H7 (cell line): ENCODE data around the gene PLEKHG1. TPM values are rescaled to one million over a fixed set of nuclear protein-coding genes. Genes with fewer than 3 reads are reported as not detected.

Experiments used
- DNase-seq: peaks from one replicate; pipeline ENCODE4 v3.0.0; 2012
- H3K27me3 ChIP-seq: 2 replicates; pipeline ENCODE4 v1.6.0; 2011; ENCODE audit warnings: mild to moderate bottlenecking, low read length; ENCODE audit not compliant: control insufficient read depth, insufficient read depth
- H3K36me3 ChIP-seq: replicated peaks from 2 replicates; pipeline ENCODE4 v1.5.1; 2011; ENCODE audit warnings: low read length; ENCODE audit not compliant: control insufficient read depth, insufficient read depth
- H3K4me3 ChIP-seq: 2 replicates; pipeline ENCODE4 v1.5.1; 2011; ENCODE audit warnings: low read depth, mild to moderate bottlenecking, control low read depth, low read length, moderate library complexity; ENCODE audit not compliant: insufficient read depth
- total RNA-seq: library from RNA; depleted of rRNA; stranded (reverse); fragments of >200 nt; shearing (Covaris generic); gene quantifications from 2 replicates; pipeline ENCODE4 v1.2.3, GENCODE V29; 2014

PLEKHG1 gene
- total RNA-seq, 1 experiment from 2014 or later, result 0.45 TPM

DNA sequence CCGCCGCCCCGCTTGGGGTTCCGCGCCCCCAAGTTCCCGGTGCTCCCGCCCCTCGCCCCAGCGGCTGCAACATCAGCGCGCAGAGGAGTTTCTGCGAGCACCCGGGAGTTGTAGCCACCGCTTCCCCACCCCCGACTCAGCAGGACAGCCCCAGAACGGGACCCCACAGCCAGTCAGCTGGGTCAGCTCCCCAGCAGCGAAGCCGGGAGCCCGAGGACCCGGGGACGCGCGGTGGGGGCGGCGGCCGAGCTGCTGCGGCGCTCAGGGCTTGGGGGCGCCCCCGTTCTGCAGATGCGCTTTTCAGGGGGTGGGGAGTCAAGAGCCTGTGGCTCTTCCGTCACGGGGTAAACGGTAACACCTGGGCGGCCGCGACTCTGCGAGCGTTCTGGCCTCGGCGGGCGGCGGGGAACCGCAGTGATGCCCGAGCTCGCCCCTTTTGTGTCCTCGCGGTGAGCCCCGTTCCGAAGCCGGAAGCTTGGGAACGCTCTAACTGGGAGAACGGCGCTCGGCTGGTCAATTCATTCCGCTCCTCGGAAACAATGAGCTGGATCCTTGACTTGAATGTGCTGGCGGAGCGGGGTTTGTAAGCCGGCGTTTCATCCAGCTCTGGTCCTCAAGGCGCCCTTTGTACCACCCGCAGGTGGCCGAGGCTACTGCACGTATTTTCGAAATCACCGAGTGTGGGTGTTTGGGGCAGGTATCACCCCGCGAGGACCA is 774 bp downstream of the PLEKHG1 start:
- Histone ChIP-seq H3K36me3 (no peaks in the 10 kb centered on the region), H3K4me3 (peak overlapping the region; percentile 63), H3K27me3 (peaks cover 46% of the 10 kb centered on the region)
- DNase-seq, result peak; percentile 86

GRCh38 chr6:150601439-150601838 is 1.8 kb downstream of the PLEKHG1 start:
- H3K4me3 ChIP-seq, result no peak overlapping the region
- H3K27me3 ChIP-seq, result peaks cover 46% of the 10 kb centered on the region

GRCh38 chr6:150603176-150603575 is 3.5 kb downstream of the PLEKHG1 start:
- Histone ChIP-seq H3K36me3 (no peaks in the 10 kb centered on the region), H3K27me3 (peaks cover 42% of the 10 kb centered on the region), H3K4me3 (no peak overlapping the region)
- no peak for DNase-seq

More at GRCh38 chr6:150601439-150601838, 1.8 kb downstream of the PLEKHG1 start:
- no peaks in the 10 kb centered on the region for H3K36me3 ChIP-seq
- DNase-seq, result no peak

DNA sequence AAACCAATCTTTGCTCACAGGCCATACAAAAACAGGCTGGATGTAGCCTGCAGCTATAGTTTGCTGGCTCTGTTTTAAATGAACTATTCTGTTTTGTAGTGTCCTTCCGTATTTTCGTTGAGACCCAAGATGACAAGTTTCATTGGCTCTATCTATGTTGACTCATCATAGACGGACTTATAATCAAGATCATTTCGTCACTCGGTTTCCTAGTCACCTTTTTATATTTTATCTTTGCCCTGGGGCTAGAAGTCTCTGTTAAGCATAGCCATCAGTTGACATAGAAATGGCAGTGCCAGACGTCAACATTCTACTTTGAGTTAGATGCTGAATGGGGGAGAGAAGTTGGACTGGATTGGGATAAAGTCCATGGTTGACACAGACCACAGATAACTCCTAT is 4.8 kb downstream of the PLEKHG1 start:
- H3K27me3 ChIP-seq, result peaks cover 29% of the 10 kb centered on the region

GRCh38 chr6:150605333-150605732 is 5.6 kb downstream of the PLEKHG1 start:
- DNase-seq, result no peak
- no peaks in the 10 kb centered on the region for H3K36me3 ChIP-seq
- H3K27me3 ChIP-seq, result peaks cover 25% of the 10 kb centered on the region
- H3K4me3 ChIP-seq, result no peak overlapping the region

More for the DNA sequence above, 4.8 kb downstream of the PLEKHG1 start:
- H3K4me3 ChIP-seq, result no peak overlapping the region
- no peak for DNase-seq
- H3K36me3 ChIP-seq, result no peaks in the 10 kb centered on the region

- Histone ChIP-seq H3K36me3 (no peaks in the 10 kb centered on the region), H3K4me3 (no peak overlapping the region), H3K27me3 (peaks cover 17% of the 10 kb centered on the region)
- DNase-seq, result no peak
Observed at GRCh38 chr6:150606168-150606591, 6.5 kb downstream of the PLEKHG1 start.

DNA sequence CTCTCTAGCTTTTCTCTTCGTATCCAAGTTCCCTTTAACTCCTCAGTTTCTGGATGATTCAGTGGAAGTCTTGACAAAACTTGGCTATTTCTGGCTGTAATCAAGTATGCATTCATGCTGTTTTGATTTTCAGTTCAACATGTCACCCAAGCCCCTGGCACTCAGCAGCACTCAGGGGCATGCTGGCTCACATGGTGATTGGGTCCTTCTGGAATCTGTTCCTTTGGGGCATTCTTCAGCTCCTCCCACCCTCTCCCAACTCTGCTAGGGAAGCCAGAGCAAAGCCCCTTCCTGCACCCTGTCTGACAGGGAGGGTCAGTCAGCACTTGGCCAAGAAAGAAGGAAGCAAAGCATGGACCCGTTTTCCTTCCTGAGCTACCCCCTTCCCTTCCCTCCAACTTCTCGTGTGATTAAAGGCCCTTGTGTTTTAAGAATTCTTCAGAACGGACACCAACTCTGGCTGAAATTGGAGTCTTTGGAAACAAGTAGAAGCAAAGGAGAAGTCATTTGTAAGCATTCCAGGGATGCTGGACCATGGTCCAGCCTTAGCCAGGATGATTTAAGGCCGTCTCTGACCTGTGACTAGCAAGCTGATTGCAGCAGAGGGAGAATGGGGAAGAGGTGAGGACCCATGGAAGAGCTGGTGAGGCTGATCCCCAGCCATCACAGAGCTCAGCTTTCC is 7.1 kb downstream of the PLEKHG1 start:
- H3K27me3 ChIP-seq, result peaks cover 11% of the 10 kb centered on the region

DNA sequence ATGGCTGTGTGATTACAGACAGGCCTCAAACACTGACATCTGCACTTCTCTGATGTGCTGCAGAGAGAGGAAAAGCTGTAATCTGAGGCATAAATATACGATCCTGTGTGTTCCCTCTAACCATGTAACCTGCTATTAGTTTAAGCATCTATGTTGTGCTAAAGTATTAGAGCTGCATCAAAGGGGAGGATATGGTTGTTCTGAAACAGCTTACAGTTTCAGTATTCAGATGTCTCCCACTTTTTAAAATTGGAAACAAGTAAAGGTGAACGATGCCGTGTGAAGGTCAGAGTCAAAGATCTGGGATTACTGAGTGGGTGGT is 7.6 kb downstream of the PLEKHG1 start:
- H3K4me3 ChIP-seq, result no peak overlapping the region
- DNase-seq, result no peak
- H3K36me3 ChIP-seq, result no peaks in the 10 kb centered on the region
- peaks cover 6% of the 10 kb centered on the region for H3K27me3 ChIP-seq

More for the DNA sequence above, 7.1 kb downstream of the PLEKHG1 start:
- no peak overlapping the region for H3K4me3 ChIP-seq
- DNase-seq, result no peak
- H3K36me3 ChIP-seq, result no peaks in the 10 kb centered on the region

- no peaks in the 10 kb centered on the region; the same call in 1 of the 2 replicates for H3K27me3 ChIP-seq
- H3K36me3 ChIP-seq, result no peaks in the 10 kb centered on the region
- H3K4me3 ChIP-seq, result no peak overlapping the region
- no peak for DNase-seq
Observed at GRCh38 chr6:150610584-150610983, 10.9 kb downstream of the PLEKHG1 start.

- no peak overlapping the region for H3K4me3 ChIP-seq
- H3K27me3 ChIP-seq, result no peaks in the 10 kb centered on the region; the same call in 1 of the 2 replicates
- no peaks in the 10 kb centered on the region for H3K36me3 ChIP-seq
- DNase-seq, result no peak
Observed at GRCh38 chr6:150613269-150613668, 13.6 kb downstream of the PLEKHG1 start.

- no peak for DNase-seq
- Histone ChIP-seq H3K36me3 (no peaks in the 10 kb centered on the region), H3K27me3 (no peaks in the 10 kb centered on the region; the same call in 1 of the 2 replicates), H3K4me3 (no peak overlapping the region)
Observed at GRCh38 chr6:150615967-150616366, 16.3 kb downstream of the PLEKHG1 start.

DNA sequence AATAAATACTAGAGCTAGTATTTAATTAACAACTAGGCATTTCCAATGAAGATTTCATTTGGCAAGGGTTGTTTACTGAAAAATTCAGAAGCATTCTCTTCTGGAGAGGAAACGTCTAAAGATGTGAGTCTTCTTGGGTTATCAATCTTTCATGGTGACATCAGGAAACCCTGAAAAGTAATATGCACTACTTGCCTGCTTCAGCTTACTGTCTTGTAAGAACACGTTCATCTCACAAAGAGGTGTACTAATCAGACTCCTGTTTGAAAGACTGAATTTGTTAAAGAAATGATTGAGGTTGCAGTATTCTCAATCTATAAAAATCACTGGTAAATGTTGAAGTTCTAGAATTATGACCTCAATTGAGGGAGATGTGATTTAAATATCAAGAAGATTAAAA is 16.9 kb downstream of the PLEKHG1 start:
- H3K4me3 ChIP-seq, result no peak overlapping the region
- H3K36me3 ChIP-seq, result no peaks in the 10 kb centered on the region
- H3K27me3 ChIP-seq, result no peaks in the 10 kb centered on the region; the same call in 1 of the 2 replicates
- no peak for DNase-seq

DNA sequence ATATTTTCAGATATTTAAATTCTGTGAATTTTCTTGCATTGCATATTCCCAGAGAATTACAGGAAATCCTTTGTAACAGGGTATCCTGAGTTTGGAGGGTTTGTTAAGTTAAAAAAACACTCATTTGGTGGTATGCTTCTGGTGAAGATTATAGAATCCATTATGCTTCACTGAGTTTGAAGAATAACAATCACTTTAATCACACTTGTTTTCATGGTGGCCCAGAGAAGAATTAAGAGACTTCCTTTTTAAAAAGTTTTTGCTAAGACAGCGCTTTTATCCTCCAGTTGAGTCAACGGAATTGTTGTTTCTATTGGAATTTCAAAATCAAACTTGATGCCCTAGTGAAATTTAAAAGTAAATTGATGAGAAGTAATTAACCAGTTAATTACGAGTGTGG is 17.4 kb downstream of the PLEKHG1 start:
- no peak overlapping the region for H3K4me3 ChIP-seq
- no peaks in the 10 kb centered on the region; the same call in 1 of the 2 replicates for H3K27me3 ChIP-seq
- no peaks in the 10 kb centered on the region for H3K36me3 ChIP-seq
- no peak for DNase-seq

GRCh38 chr6:150617496-150618460 is 18.1 kb downstream of the PLEKHG1 start:
- no peaks in the 10 kb centered on the region; the same call in 1 of the 2 replicates for H3K27me3 ChIP-seq
- no peaks in the 10 kb centered on the region for H3K36me3 ChIP-seq
- DNase-seq, result no peak
- H3K4me3 ChIP-seq, result no peak overlapping the region
